Panc1 (cell line): ENCODE measurements around the gene MGAT1. TPM values are rescaled to one million over a fixed set of nuclear protein-coding genes. Genes with fewer than 3 reads are reported as not detected.

Experiments used
- ATAC-seq: fragments of 200-7000 bp; cut with Tn5 transposase; 2 replicates; pipeline ENCODE4 v1.9.1; 2020; ENCODE audit warnings: mild to moderate bottlenecking, moderate library complexity
- BruUV-seq: library from RNA; stranded (reverse); fragments of 400-500 nt; replicated peaks from 2 replicates; lab custom pipeline; 2021; lab: Mats Ljungman, UMichigan
- CTCF ChIA-PET: fragments of 300-600 bp; sonication (Branson Sonifier 250); formaldehyde crosslinking; loops from one replicate; lab custom pipeline; 2022; ENCODE audit warnings: antibody characterized with exemption; lab: Charles Lee
- POLR2A ChIA-PET: fragments of 300-600 bp; sonication (Branson Sonifier 250); formaldehyde crosslinking; loops from one replicate; lab custom pipeline; 2022; ENCODE audit warnings: antibody characterized with exemption; lab: Charles Lee
- DNase-seq: peaks from one replicate; pipeline ENCODE4 v3.0.0-alpha.2; 2010; ENCODE audit warnings: low read depth, low spot score
- H3K27ac ChIP-seq: 2 replicates; pipeline ENCODE4 v1.5.1; 2011; ENCODE audit warnings: mild to moderate bottlenecking, low read length, inconsistent platforms
- H3K27me3 ChIP-seq: fragments of 200-500 bp; sonication (Bioruptor generic); 2 replicates; pipeline ENCODE4 v1.6.0; 2014; ENCODE audit warnings: low read length, inconsistent platforms; ENCODE audit not compliant: control insufficient read depth, insufficient read depth
- H3K36me3 ChIP-seq: fragments of 200-500 bp; sonication (Bioruptor generic); 2 replicates; pipeline ENCODE4 v1.5.1; 2014; ENCODE audit warnings: inconsistent platforms, mild to moderate bottlenecking, low read length, moderate library complexity; ENCODE audit not compliant: control insufficient read depth, insufficient read depth
- H3K4me1 ChIP-seq: 2 replicates; pipeline ENCODE4 v1.5.1; 2011; ENCODE audit warnings: inconsistent platforms, mild to moderate bottlenecking, low read length, moderate library complexity; ENCODE audit not compliant: control insufficient read depth, insufficient read depth
- H3K4me3 ChIP-seq, 2 experiments: 2 replicates each; pipeline ENCODE4 v1.5.1; 2011 to 2012; ENCODE audit warnings: low read depth in 2 of 2, low read length in 2 of 2, mild to moderate bottlenecking in 2 of 2, inconsistent platforms in 1 of 2, moderate library complexity in 1 of 2
- H3K9me3 ChIP-seq: fragments of 200-500 bp; sonication (Bioruptor generic); 2 replicates; pipeline ENCODE4 v1.5.1; 2014; ENCODE audit warnings: low read depth, mild to moderate bottlenecking, inconsistent platforms, low read length, moderate library complexity; ENCODE audit not compliant: control insufficient read depth, insufficient read depth
- CTCF ChIP-seq: fragments of 450-650 bp; IDR thresholded peaks from 2 replicates; pipeline ENCODE4 v1.5.1; 2017; ENCODE audit warnings: mild to moderate bottlenecking
- POLR2AphosphoS5 ChIP-seq: IDR thresholded peaks from 2 replicates; pipeline ENCODE4 v1.6.1; 2012; ENCODE audit warnings: mild to moderate bottlenecking, low read depth, low read length, moderate library complexity
- REST ChIP-seq, 2 experiments: IDR thresholded peaks; 2 replicates each; pipeline ENCODE4 v1.6.1; 2011 to 2012; ENCODE audit warnings: low read depth in 2 of 2, control low read depth in 1 of 2, low read length in 1 of 2, mild to moderate bottlenecking in 1 of 2, moderate library complexity in 1 of 2; ENCODE audit not compliant: insufficient read depth in 1 of 2
- SIN3A ChIP-seq: IDR thresholded peaks from 2 replicates; pipeline ENCODE4 v1.6.1; 2012; ENCODE audit warnings: low read depth, mild to moderate bottlenecking, low read length, moderate library complexity, borderline replicate concordance; ENCODE audit not compliant: insufficient read depth
- TCF7L2 ChIP-seq: IDR thresholded peaks from 2 replicates; pipeline ENCODE4 v1.6.1; 2011; ENCODE audit warnings: mild to moderate bottlenecking, low read depth, low read length, inconsistent platforms
- in situ Hi-C: cut with HindIII; loops from 2 replicates; pipeline ENCODE4 v1.10.0; 2016; ENCODE audit warnings: low sequenced_read_pairs, low pct_unique_long_range_greater_than_20kb
- intact Hi-C: fragments of 100-400 bp; cut with micrococcal nuclease; formaldehyde crosslinking; loops from one replicate; pipeline ENCODE4 v1.10.0; 2022; ENCODE audit not compliant: unreplicated experiment
- total RNA-seq: library from RNA; stranded (reverse); gene quantifications from one replicate; pipeline ENCODE4 v1.2.1, GENCODE V29; 2021; ENCODE audit not compliant: unreplicated experiment

The MGAT1 gene
- total RNA-seq, 1 experiment from 2014 or later: 113 TPM

GRCh38 chr5:180776376-180776775 is 26.2 kb downstream of the MGAT1 start:
- no peaks in the 10 kb centered on the region for H3K36me3 ChIP-seq
- ChIA-PET POLR2A (no interaction called here), CTCF (no interaction called here)
- intact Hi-C loops (no loop called here), in situ Hi-C loops (no loop called here)
- ATAC-seq (no peak), DNase-seq (no peak)
- no peaks in the 10 kb centered on the region for H3K4me1 ChIP-seq
- H3K4me3 ChIP-seq: no peak overlapping the region
- no TSS peak for BruUV-seq
- H3K27ac ChIP-seq: no peak overlapping the region
- TF ChIP-seq CTCF (no peak), TCF7L2 (no peak), POLR2AphosphoS5 (no peak), REST (IDR thresholded peaks at IDR 0.05; ENCODE audit: insufficient read depth in 1 of 2, low read depth in 2 of 2, low read length in 1 of 2) (no peak), SIN3A (no peak)
- no peaks in the 10 kb centered on the region for H3K27me3 ChIP-seq
- peaks cover 3% of the 10 kb centered on the region; the same call in 1 of the 2 replicates for H3K9me3 ChIP-seq

- BruUV-seq: no TSS peak
- DNase-seq: no peak
- intact Hi-C loops: no loop called here
- in situ Hi-C loops: no loop called here
- H3K4me1 ChIP-seq: no peaks in the 10 kb centered on the region
- no peak overlapping the region for H3K4me3 ChIP-seq
- CTCF ChIA-PET: no interaction called here
- peaks cover 3% of the 10 kb centered on the region; the same call in 1 of the 2 replicates for H3K9me3 ChIP-seq
- no peak overlapping the region for H3K27ac ChIP-seq
- peak; percentile 12; the same call in 1 of the 2 replicates for ATAC-seq
- POLR2A ChIA-PET: no interaction called here
- H3K27me3 ChIP-seq: no peaks in the 10 kb centered on the region
- no peaks in the 10 kb centered on the region for H3K36me3 ChIP-seq
- TF ChIP-seq REST (IDR thresholded peaks at IDR 0.05; ENCODE audit: insufficient read depth in 1 of 2, low read depth in 2 of 2, low read length in 1 of 2) (no peak), TCF7L2 (no peak), CTCF (no peak), POLR2AphosphoS5 (no peak), SIN3A (no peak)
These were observed 27.0 kb downstream of the MGAT1 start for GRCh38 chr5:180775624-180776023.
